Activated gamma-delta T cell treated with anti-CD3 and anti-CD28 coated beads, Interleukin-2, amount 50 U/mL, for 16 hours (primary cell): ENCODE results near the gene TNRC6B.
"Not testable (repeated sequence)": the region's sequence is repeated elsewhere in the genome, so short reads cannot be mapped to it uniquely, and the experiment has no call there.

Experiments used
- DNase-seq: peaks from one replicate; pipeline ENCODE4 v3.0.0-alpha.2; 2020; ENCODE audit warnings: low read depth

Gene TNRC6B

DNA sequence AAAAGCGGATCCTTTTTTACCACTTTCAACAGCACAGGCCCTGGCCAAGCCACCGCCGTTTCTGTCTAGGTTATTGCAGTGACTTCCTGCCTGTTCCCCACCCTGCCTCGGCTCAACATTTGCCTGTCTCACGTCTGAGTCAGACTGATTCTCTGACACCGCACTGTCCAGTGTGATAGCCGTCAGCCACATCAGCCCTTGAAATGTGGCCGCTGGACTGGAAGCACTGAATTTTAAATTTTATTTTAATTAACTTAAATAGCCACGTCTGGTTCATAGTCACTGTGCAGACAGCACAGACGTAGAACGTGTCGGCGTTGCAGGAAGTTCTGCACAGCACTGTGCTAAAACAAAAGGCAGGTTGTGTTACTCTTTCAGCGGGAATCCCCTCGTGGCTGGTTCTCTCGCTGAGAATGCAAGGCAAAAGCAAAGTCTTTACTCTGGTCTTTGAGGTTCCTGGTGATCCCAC is 112.3 kb downstream of the TNRC6B start:
- peak; percentile 48 for DNase-seq

DNA sequence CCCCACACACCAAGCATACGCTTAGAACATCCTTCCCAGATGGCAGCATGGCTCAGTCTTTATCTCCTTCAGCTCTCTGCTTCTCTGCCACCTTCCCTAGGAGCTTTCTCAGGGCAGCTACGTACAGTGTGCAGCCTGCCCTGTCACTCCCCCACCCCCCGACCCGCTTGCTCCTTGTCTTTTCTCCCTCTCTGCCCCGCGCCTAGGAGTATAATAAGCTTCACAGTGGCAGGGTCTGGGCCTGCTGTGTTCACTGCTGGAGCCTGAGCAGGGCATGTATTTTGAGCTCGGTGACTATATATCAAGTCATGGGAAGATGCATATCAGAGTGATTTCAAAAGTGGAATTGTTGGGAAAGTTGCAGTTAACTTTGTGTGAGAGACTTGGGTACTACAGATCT is 112.8 kb downstream of the TNRC6B start:
- DNase-seq: no peak

DNA sequence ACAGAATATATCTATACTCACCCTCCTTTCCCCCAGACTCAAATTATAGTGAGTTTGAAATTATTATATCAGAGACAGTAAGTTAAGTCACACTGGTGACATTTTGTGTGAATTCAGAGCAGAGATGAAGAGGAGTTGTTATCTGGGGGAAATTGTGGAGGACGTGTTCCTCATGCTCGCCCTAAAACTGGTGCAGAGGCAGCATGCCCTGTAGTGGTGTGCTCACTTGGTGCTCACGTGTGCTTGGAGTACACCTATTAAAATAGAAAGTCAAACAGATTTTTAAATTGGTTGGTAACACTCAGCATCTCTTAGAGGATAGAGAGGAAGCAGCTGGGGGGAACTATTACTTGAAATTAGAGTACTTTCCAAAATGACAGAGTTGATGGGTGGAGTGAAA is 117.0 kb downstream of the TNRC6B start:
- DNase-seq: no peak

GRCh38 chr22:40300316-40300715 is 122.6 kb downstream of the TNRC6B start:
- DNase-seq: no peak

- DNase-seq: no peak
Measured at GRCh38 chr22:40300884-40301672, 123.4 kb downstream of the TNRC6B start.

GRCh38 chr22:40302149-40302548 is 124.4 kb downstream of the TNRC6B start:
- DNase-seq: no peak

GRCh38 chr22:40305625-40306024 is 127.9 kb downstream of the TNRC6B start:
- DNase-seq: no peak

DNA sequence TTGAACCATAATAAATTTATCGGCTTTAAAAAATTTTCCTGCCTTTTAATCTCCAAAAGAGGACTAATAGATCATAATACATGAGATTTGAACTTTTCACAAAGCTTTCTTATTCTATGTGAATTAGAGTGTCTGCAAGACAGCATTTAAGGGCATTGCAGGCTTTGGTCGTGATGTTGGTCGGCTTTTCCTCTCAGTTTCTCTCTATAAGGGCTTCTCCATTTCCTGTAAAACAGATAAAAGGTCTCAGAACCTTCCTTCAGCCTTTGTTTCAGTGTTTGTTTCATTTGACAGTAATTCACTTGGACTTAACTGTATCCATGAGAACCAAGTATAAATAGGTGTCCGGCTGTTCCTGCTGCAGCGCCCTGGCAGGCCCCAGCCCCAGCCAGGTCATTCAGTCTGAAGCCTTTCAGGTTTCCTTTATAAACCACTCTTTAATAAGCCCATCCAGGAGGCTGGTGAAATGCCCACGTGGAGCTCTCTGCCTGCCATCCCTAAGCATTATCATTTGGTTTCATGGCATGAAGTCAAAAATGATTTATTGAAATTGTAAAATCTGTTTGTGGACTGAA is 131.4 kb downstream of the TNRC6B start:
- DNase-seq: no peak

DNA sequence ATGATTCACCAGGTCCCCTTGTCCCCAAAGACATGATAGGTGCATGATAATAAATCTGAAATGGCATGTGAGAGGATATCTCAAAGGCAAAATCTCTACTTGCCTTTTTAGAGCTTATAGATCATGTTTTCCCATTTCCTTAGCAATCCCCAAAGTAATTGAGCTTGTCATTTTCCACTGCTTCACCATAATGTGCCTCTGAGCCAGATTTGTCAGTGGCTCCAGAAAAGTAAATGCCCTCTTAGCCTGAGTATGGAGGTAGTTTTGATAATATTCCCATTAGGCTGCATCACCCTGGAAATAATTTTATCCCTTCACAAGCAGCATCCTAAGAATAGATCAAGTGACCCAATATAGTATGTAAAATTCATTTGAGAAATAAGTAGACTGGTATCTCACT is 131.9 kb downstream of the TNRC6B start:
- no peak for DNase-seq

DNA sequence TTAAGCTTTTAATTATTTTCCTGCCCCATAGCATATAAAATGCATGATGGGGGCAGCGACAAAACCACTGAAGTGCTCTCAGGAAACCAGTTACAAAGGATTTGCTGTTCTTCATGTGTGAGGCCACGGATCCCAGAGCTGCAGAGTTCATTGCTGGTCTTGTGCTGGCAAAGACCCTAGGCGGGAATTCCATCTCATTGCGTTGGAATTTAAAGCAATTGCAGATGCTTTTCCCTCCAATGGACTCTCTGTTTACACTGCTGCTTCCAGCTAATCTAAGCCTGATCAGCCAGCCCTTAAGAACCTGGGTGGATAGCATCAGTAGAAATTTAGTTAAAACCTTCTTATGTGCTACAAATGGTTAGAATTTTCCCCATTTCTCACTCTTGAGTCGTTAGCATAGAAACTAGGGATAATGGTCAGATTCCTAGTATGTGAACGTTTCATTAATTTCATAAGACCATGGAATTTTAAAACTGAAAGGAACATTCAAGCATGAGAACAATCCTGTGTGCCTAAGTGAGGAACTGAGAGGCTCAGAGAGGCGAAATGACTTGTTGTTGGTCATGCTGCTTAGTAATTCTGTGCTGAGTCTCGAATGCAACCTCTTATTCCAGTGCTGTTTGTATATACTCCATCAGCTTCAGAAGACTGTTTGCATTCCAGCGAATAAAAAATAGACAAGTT is 132.5 kb downstream of the TNRC6B start:
- no peak for DNase-seq

DNA sequence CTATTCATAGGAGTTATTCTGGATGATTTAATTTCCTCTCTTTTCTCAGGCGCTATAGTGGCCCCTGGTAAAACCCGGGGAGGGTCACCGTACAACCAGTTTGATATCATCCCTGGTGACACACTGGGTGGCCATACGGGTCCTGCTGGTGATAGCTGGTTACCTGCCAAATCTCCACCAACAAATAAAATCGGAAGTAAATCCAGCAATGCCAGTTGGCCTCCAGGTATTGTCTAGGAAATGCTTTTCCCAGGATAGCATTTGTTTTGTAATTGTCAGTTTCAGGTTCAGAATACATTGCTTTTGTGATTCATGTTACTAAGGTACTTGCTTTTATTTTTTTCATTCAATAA is 133.0 kb downstream of the TNRC6B start:
- no peak for DNase-seq

- not testable (repeated sequence) for DNase-seq
Measured at GRCh38 chr22:40311646-40312045, 133.9 kb downstream of the TNRC6B start.

DNA sequence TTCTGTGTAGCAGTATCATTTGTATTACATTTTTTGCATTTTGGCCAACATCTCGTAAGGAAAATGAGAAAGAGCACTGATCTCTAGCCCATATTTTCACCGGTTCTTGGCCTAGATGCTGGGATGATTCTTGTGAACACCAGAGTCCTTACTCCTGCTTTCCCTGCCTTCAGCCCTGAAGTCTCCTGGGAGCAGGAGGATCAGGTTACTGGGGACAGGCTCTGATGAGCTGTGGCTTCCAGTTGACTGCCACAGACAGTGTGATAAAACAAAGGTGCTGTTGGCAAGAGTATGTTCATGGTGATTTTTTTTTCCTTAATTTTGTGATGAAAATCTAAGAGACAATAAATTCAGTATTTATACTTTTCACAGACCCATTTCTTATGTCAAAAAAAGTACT is 134.3 kb downstream of the TNRC6B start:
- no peak for DNase-seq

DNA sequence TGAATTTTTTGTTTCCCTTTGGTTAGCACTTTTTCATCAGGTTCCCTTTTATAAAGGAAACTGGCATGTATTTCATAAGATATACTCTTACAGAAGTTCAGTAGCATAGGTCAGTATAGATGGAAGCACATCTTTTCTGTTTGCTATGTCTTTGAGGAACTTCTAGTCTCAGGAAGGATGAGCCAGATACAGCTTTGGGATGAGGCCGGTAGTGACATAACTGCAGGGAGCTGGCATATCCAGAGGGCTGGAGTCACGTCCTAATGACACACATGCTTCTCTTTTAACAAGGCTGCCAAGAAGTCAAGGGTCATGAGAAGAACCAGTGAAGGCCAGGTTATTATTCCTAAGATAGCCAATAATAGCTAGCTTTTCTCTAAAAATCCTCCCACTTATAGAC is 135.3 kb downstream of the TNRC6B start:
- DNase-seq: no peak

GRCh38 chr22:40314041-40314440 is 136.3 kb downstream of the TNRC6B start:
- DNase-seq: no peak

GRCh38 chr22:40320687-40321086 is 143.0 kb downstream of the TNRC6B start:
- no peak for DNase-seq

GRCh38 chr22:40322021-40322420 is 144.3 kb downstream of the TNRC6B start:
- DNase-seq: no peak

DNA sequence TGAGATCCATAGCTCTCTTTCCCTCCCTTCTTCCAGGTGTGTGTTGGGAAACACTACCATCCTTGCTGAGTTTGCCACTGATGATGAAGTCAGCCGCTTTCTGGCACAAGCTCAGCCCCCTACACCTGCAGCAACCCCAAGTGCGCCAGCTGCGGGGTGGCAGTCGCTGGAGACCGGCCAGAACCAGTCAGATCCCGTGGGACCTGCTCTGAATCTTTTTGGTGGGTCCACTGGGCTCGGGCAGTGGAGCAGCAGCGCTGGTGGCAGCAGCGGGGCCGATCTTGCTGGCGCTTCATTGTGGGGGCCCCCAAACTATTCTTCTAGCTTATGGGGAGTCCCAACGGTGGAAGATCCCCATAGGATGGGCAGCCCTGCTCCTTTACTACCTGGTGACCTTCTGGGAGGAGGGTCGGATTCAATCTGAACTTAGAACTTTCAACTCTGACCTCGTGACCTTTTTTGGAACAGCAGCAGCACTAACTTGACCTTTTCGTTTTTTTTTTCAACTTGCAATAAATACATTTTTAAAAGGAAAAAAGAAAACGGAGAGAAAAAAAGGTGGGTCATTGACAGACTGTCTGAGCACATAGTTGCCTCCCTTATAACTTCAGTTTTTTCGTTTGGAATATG is 145.2 kb downstream of the TNRC6B start:
- DNase-seq: no peak

- DNase-seq: no peak
Measured at GRCh38 chr22:40323681-40324171, 146.0 kb downstream of the TNRC6B start.

DNA sequence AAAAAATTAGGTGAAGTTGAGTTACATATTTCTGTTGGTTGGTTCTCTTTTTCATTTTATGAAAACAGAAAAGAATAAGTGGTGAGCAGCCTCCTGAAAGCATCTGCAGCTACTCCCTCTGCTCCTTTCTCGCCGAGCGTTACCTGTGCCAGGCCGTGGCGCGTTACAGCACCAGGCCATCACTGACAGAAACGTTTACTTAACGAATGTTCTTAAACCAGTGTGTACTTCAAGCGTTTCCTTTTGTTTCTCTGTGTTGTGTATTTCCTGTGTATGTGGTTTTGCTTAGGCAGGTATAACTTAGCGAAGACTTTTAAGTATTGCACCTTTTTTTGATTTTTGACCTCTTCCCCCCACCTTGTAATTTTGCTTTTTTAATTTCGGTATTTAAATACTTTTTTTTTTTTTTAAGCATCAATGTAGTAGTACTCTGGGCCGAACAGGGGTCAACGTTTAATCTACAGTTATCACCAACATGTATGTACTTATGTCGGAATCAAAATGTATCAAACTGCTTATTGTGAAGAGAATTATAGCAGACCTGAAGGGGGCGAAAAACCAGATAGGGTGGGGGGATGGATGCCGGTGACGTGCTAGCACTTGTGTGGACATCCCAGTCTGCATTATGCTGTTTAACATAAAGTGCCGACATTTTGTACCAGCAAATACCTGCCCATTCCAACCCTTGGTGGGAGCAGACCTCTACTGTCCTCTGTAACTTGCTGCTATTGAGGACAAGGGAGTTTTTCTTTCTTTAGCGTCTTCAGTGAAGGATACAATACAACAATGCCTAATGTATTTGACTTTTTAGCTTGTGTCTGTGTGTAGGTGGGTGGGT is 147.0 kb downstream of the TNRC6B start:
- DNase-seq: peak; percentile 21

DNA sequence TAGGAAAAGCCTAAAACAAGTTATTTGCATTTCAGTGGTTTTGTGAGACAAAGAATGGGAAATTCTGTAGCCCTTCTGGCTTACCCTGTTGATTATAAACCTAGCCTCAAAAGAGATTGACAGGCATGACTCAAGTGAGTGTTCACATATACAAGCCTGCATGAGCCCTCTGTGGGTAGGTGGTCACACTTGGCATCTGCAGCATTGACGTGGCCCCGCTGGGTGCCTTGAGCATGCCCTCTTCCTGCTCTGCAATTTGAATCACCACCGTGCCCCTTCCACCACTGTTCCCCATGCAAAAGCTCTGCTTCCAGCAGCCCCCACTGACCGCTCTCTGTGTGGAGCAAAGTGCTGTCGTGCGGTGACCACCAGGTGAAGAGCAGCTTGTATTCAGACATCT is 147.6 kb downstream of the TNRC6B start:
- DNase-seq: peak; percentile 67
